ENCODE results near the gene GPR141.
"Not testable (repeated sequence)": the region's sequence is repeated elsewhere in the genome, so short reads cannot be mapped to it uniquely, and the experiment has no call there.

The GPR141 gene

GRCh38 chr7:37686556-37687345 lies 3.2 kb downstream of the GPR141 start:
- DNase-seq (ENCODE audit: low read depth) = no peak

- no peak for DNase-seq (ENCODE audit: low read depth)
Measured at GRCh38 chr7:37690206-37690605, 6.6 kb downstream of the GPR141 start.

- DNase-seq (ENCODE audit: low read depth) = no peak
Measured at GRCh38 chr7:37694208-37695094, 10.9 kb downstream of the GPR141 start.

- no peak for DNase-seq (ENCODE audit: low read depth)
Measured at GRCh38 chr7:37698276-37698675, 14.7 kb downstream of the GPR141 start.

GRCh38 chr7:37698782-37699181 lies 15.2 kb downstream of the GPR141 start:
- no peak for DNase-seq (ENCODE audit: low read depth)

GRCh38 chr7:37701769-37702168 lies 18.2 kb downstream of the GPR141 start:
- no peak for DNase-seq (ENCODE audit: low read depth)

- DNase-seq (ENCODE audit: low read depth) = no peak
Measured at GRCh38 chr7:37703361-37703760, 19.8 kb downstream of the GPR141 start.

- not testable (repeated sequence) for DNase-seq (ENCODE audit: low read depth)
Measured at GRCh38 chr7:37704328-37704833, 20.8 kb downstream of the GPR141 start.

- no peak for DNase-seq (ENCODE audit: low read depth)
Measured at GRCh38 chr7:37705976-37706375, 22.4 kb downstream of the GPR141 start.

GRCh38 chr7:37706804-37707203 lies 23.2 kb downstream of the GPR141 start:
- DNase-seq (ENCODE audit: low read depth) = no peak

- no peak for DNase-seq (ENCODE audit: low read depth)
Measured at GRCh38 chr7:37707754-37708485, 24.4 kb downstream of the GPR141 start.

GRCh38 chr7:37709631-37710509 lies 26.3 kb downstream of the GPR141 start:
- DNase-seq (ENCODE audit: low read depth) = no peak

- no peak for DNase-seq (ENCODE audit: low read depth)
Measured at GRCh38 chr7:37713613-37714012, 30.0 kb downstream of the GPR141 start.

GRCh38 chr7:37714606-37715005 lies 31.0 kb downstream of the GPR141 start:
- no peak for DNase-seq (ENCODE audit: low read depth)

- DNase-seq (ENCODE audit: low read depth) = no peak
Measured at GRCh38 chr7:37718585-37718984, 35.0 kb downstream of the GPR141 start.

- DNase-seq (ENCODE audit: low read depth) = no peak
Measured at GRCh38 chr7:37719077-37719476, 35.5 kb downstream of the GPR141 start.

GRCh38 chr7:37724732-37725131 lies 41.2 kb downstream of the GPR141 start:
- DNase-seq (ENCODE audit: low read depth) = no peak

- DNase-seq (ENCODE audit: low read depth) = no peak
Measured at GRCh38 chr7:37726016-37726415, 42.5 kb downstream of the GPR141 start.

- no peak for DNase-seq (ENCODE audit: low read depth)
Measured at GRCh38 chr7:37728747-37729146, 45.2 kb downstream of the GPR141 start.

GRCh38 chr7:37729181-37729580 lies 45.6 kb downstream of the GPR141 start:
- no peak for DNase-seq (ENCODE audit: low read depth)

- DNase-seq (ENCODE audit: low read depth) = no peak
Measured at GRCh38 chr7:37730501-37730900, 46.9 kb downstream of the GPR141 start.

Measured in HS-27A (cell line).